ENCODE results near the gene COPB2.

The COPB2 gene

DNA sequence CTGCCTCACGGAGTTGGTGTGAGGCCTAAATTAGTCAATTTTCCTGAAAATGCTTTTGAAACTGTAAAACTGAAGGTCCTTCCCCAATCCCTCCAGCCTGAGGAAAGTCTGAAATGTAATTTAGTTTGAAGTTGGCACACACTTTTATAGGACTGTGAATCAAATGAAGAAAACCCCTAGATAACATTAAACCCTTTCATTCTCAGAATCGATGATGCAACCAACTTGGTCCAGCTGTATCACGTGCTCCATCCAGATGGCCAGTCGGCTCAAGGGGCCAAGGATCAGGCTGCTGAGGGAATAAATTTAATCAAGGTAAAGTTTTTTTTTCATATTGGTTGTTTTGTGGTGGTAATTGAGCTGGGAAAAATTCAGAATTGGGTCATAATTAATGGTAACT is 34.0 kb downstream of the COPB2 start:
- Histone ChIP-seq H3K9ac (ENCODE audit: insufficient read length, low read depth) (no peak overlapping the region), H3K4me3 (ENCODE audit: insufficient read length, low read depth) (no peak overlapping the region), H3K4me1 (ENCODE audit: insufficient read depth, insufficient read length) (no peaks in the 10 kb centered on the region), H3K27me3 (ENCODE audit: insufficient read depth, insufficient read length) (no peaks in the 10 kb centered on the region), H3K9me3 (ENCODE audit: insufficient read depth, low read length) (no peaks in the 10 kb centered on the region), H3K36me3 (ENCODE audit: insufficient read depth, insufficient read length, low read length) (peaks cover 94% of the 10 kb centered on the region)
- no peak for DNase-seq (ENCODE audit: low read depth, low spot score)
- no peak for TF ChIP-seq YY1 (IDR thresholded peaks at IDR 0.05; ENCODE audit: insufficient read depth, insufficient read length)

DNA sequence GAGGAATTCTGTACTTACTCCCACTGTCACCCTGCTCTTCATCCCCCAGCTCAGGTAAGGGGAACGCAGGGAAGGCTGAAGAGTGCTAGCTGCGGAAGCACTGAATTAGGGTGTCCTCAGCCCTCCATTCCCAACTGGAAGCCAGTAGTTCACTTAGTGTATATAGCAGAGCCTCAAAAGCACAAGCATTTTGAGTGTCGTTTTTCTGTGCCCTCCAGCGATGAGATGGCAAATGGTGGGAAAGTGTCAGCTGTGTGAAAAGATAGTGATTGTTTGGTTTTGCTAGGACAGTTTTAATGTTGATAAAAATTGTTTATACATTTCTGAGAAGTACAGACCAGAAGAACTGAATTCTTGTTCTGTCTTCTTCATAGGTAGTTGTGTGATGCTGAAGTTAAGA is 34.8 kb downstream of the COPB2 start:
- Histone ChIP-seq H3K4me3 (ENCODE audit: insufficient read length, low read depth) (no peak overlapping the region), H3K9me3 (ENCODE audit: insufficient read depth, low read length) (no peaks in the 10 kb centered on the region), H3K36me3 (ENCODE audit: insufficient read depth, insufficient read length, low read length) (peaks cover 92% of the 10 kb centered on the region), H3K27me3 (ENCODE audit: insufficient read depth, insufficient read length) (no peaks in the 10 kb centered on the region), H3K4me1 (ENCODE audit: insufficient read depth, insufficient read length) (no peaks in the 10 kb centered on the region), H3K9ac (ENCODE audit: insufficient read length, low read depth) (no peak overlapping the region)
- no peak for DNase-seq (ENCODE audit: low read depth, low spot score)
- TF ChIP-seq SUZ12 (IDR thresholded peaks at IDR 0.05; ENCODE audit: extremely low read depth, insufficient read depth, insufficient read length) (no peak), YY1 (IDR thresholded peaks at IDR 0.05; ENCODE audit: insufficient read depth, insufficient read length) (no peak), ZNF274 (IDR thresholded peaks at IDR 0.05; ENCODE audit: low read depth, low read length) (no peak)

GRCh38 chr3:139353920-139354556 is 35.4 kb downstream of the COPB2 start:
- Histone ChIP-seq H3K9ac (ENCODE audit: insufficient read length, low read depth) (no peak overlapping the region), H3K4me1 (ENCODE audit: insufficient read depth, insufficient read length) (no peaks in the 10 kb centered on the region), H3K4me3 (ENCODE audit: insufficient read length, low read depth) (no peak overlapping the region), H3K27me3 (ENCODE audit: insufficient read depth, insufficient read length) (no peaks in the 10 kb centered on the region), H3K36me3 (ENCODE audit: insufficient read depth, insufficient read length, low read length) (peaks cover 92% of the 10 kb centered on the region), H3K9me3 (ENCODE audit: insufficient read depth, low read length) (no peaks in the 10 kb centered on the region)
- DNase-seq (ENCODE audit: low read depth, low spot score), result peak; percentile 57
- TF ChIP-seq SUZ12 (IDR thresholded peaks at IDR 0.05; ENCODE audit: extremely low read depth, insufficient read depth, insufficient read length) (no peak), YY1 (IDR thresholded peaks at IDR 0.05; ENCODE audit: insufficient read depth, insufficient read length) (no peak), ZNF274 (IDR thresholded peaks at IDR 0.05; ENCODE audit: low read depth, low read length) (no peak)

GRCh38 chr3:139346771-139347170 is 42.7 kb downstream of the COPB2 start:
- Histone ChIP-seq H3K4me3 (ENCODE audit: insufficient read length, low read depth) (no peak overlapping the region), H3K9me3 (ENCODE audit: insufficient read depth, low read length) (no peaks in the 10 kb centered on the region), H3K9ac (ENCODE audit: insufficient read length, low read depth) (no peak overlapping the region), H3K4me1 (ENCODE audit: insufficient read depth, insufficient read length) (no peaks in the 10 kb centered on the region), H3K36me3 (ENCODE audit: insufficient read depth, insufficient read length, low read length) (peaks cover 54% of the 10 kb centered on the region), H3K27me3 (ENCODE audit: insufficient read depth, insufficient read length) (no peaks in the 10 kb centered on the region)
- no peak for DNase-seq (ENCODE audit: low read depth, low spot score)
- no peak for TF ChIP-seq ZNF274 (IDR thresholded peaks at IDR 0.05; ENCODE audit: low read depth, low read length)
- no peak for TF ChIP-seq YY1 (IDR thresholded peaks at IDR 0.05; ENCODE audit: insufficient read depth, insufficient read length)
- no peak for TF ChIP-seq SUZ12 (IDR thresholded peaks at IDR 0.05; ENCODE audit: extremely low read depth, insufficient read depth, insufficient read length)

GRCh38 chr3:139343895-139344856 is 45.3 kb downstream of the COPB2 start, which contains the start of gene MRPS22:
MRPS22 (plus strand) TSS chr3:139344020; CDS start chr3:139344027, 7 bp downstream.
- H3K9ac ChIP-seq (ENCODE audit: insufficient read length, low read depth), result peak within 1 kb of the TSS; percentile 89
- TF ChIP-seq SUZ12 (IDR thresholded peaks at IDR 0.05; ENCODE audit: extremely low read depth, insufficient read depth, insufficient read length) (no peak), YY1 (IDR thresholded peaks at IDR 0.05; ENCODE audit: insufficient read depth, insufficient read length) (peak; percentile 88), ZNF274 (IDR thresholded peaks at IDR 0.05; ENCODE audit: low read depth, low read length) (no peak)
- no peaks in the 10 kb centered on the region for H3K4me1 ChIP-seq (ENCODE audit: insufficient read depth, insufficient read length)
- H3K4me3 ChIP-seq (ENCODE audit: insufficient read length, low read depth), result peak within 1 kb of the TSS; percentile 75
- no peaks in the 10 kb centered on the region for H3K27me3 ChIP-seq (ENCODE audit: insufficient read depth, insufficient read length)
- H3K9me3 ChIP-seq (ENCODE audit: insufficient read depth, low read length), result no peaks in the 10 kb centered on the region
- DNase-seq (ENCODE audit: low read depth, low spot score), result peak; percentile 76
- peaks cover 32% of the 10 kb centered on the region for H3K36me3 ChIP-seq (ENCODE audit: insufficient read depth, insufficient read length, low read length)

- no peak for DNase-seq (ENCODE audit: low read depth, low spot score)
- Histone ChIP-seq H3K9ac (ENCODE audit: insufficient read length, low read depth) (no peak overlapping the region), H3K9me3 (ENCODE audit: insufficient read depth, low read length) (no peaks in the 10 kb centered on the region), H3K4me1 (ENCODE audit: insufficient read depth, insufficient read length) (no peaks in the 10 kb centered on the region), H3K4me3 (ENCODE audit: insufficient read length, low read depth) (no peak overlapping the region), H3K27me3 (ENCODE audit: insufficient read depth, insufficient read length) (no peaks in the 10 kb centered on the region), H3K36me3 (ENCODE audit: insufficient read depth, insufficient read length, low read length) (peaks cover 12% of the 10 kb centered on the region)
- TF ChIP-seq SUZ12 (IDR thresholded peaks at IDR 0.05; ENCODE audit: extremely low read depth, insufficient read depth, insufficient read length) (no peak), YY1 (IDR thresholded peaks at IDR 0.05; ENCODE audit: insufficient read depth, insufficient read length) (no peak), ZNF274 (IDR thresholded peaks at IDR 0.05; ENCODE audit: low read depth, low read length) (no peak)
These were observed 47.4 kb downstream of the COPB2 start for GRCh38 chr3:139342054-139342453.

DNA sequence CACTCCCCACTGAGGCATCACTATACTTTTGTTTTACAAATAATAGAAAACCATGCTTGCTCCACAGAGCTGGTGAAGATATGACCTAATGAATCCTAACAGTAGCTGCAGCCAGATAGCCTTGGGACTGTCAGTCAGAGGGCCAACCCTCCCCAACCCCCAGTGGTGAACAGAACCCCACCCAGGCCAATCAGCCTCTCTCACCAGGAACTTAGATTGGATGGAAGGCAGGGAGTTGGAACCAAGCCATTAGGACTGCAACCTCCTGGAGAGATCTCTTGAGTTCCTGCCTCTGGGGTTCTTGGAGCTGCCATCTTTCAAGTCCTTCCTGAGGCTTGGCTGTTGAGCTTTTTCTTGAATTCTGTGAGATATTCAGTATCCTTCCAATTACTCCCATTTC is 48.7 kb downstream of the COPB2 start:
- no peaks in the 10 kb centered on the region for H3K36me3 ChIP-seq (ENCODE audit: insufficient read depth, insufficient read length, low read length)
- no peak for DNase-seq (ENCODE audit: low read depth, low spot score)
- no peaks in the 10 kb centered on the region for H3K4me1 ChIP-seq (ENCODE audit: insufficient read depth, insufficient read length)
- no peaks in the 10 kb centered on the region for H3K9me3 ChIP-seq (ENCODE audit: insufficient read depth, low read length)
- TF ChIP-seq SUZ12 (IDR thresholded peaks at IDR 0.05; ENCODE audit: extremely low read depth, insufficient read depth, insufficient read length) (no peak), ZNF274 (IDR thresholded peaks at IDR 0.05; ENCODE audit: low read depth, low read length) (no peak), YY1 (IDR thresholded peaks at IDR 0.05; ENCODE audit: insufficient read depth, insufficient read length) (no peak)
- H3K9ac ChIP-seq (ENCODE audit: insufficient read length, low read depth), result no peak overlapping the region
- H3K27me3 ChIP-seq (ENCODE audit: insufficient read depth, insufficient read length), result no peaks in the 10 kb centered on the region
- H3K4me3 ChIP-seq (ENCODE audit: insufficient read length, low read depth), result no peak overlapping the region

Data from NT2/D1 (cell line).